Measurements from ENCODE around the gene AMFR. TPM values are rescaled to one million over a fixed set of nuclear protein-coding genes. Genes with fewer than 3 reads are reported as not detected.

AMFR gene
- total RNA-seq, 1 experiment from 2014 or later, result 31.7 TPM

DNA sequence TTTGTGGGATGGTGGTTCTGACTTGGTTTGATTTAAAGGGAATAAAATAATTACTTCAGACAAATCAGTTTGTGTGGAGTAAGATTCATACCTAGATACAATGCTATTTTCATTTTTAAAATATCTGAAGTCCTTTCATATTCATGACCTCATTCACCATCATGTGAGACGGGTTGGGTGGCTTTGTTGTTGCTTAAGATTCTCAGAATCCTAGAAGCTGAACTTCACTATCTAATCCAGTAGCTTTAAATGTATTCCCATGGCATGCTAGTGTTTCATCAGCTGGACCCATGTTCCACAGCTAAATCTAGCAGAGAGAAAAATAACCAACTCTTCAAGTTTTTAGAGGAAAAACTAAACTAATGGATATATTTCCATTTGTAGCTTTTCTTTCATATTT, 2.7 kb upstream of the AMFR start:
- H3K27me3 Mint-ChIP-seq (ENCODE audit: low read depth), result peaks cover 12% of the 10 kb centered on the region
- peaks cover 17% of the 10 kb centered on the region for H3K4me1 Mint-ChIP-seq
- no peak for TF ChIP-seq TP53 (CRISPR knock-in tag; IDR thresholded peaks at IDR 0.05)
- TF ChIP-seq OVOL2 (CRISPR knock-in tag; IDR thresholded peaks at IDR 0.05; ENCODE audit: borderline replicate concordance), result no peak
- TF ChIP-seq, protein P1, sequence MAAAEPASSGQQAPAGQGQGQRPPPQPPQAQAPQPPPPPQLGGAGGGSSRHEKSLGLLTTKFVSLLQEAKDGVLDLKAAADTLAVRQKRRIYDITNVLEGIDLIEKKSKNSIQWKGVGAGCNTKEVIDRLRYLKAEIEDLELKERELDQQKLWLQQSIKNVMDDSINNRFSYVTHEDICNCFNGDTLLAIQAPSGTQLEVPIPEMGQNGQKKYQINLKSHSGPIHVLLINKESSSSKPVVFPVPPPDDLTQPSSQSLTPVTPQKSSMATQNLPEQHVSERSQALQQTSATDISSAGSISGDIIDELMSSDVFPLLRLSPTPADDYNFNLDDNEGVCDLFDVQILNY (CRISPR knock-in tag; IDR thresholded peaks at IDR 0.05), result no peak
- TF ChIP-seq ATF3 (CRISPR knock-in tag; conservative IDR thresholded peaks at IDR 0.05), result no peak
- no peak for TF ChIP-seq ZNF121 (CRISPR knock-in tag; IDR thresholded peaks at IDR 0.05)
- no peak for TF ChIP-seq ERG (CRISPR knock-in tag; IDR thresholded peaks at IDR 0.05)
- no peak for TF ChIP-seq MXD4 (CRISPR knock-in tag; IDR thresholded peaks at IDR 0.05; ENCODE audit: borderline replicate concordance)
- no peak for TF ChIP-seq ZNF263 (CRISPR knock-in tag; IDR thresholded peaks at IDR 0.05; ENCODE audit: low read depth)
- no peak for TF ChIP-seq ZNF671 (CRISPR knock-in tag; IDR thresholded peaks at IDR 0.05)
- H3K36me3 Mint-ChIP-seq, result peaks cover 18% of the 10 kb centered on the region
- CTCF ChIA-PET, result interaction anchor here (1.3 kb wide), 1 partner anchor 72 kb away, joined by 3 read pairs; no protein-coding TSS in a partner anchor
- no peak overlapping the region for H3K27ac Mint-ChIP-seq
- ATAC-seq (no peak), DNase-seq (ENCODE audit: low spot score) (no peak)
- POLR2A ChIA-PET, result no interaction called here
- H3K4me3 Mint-ChIP-seq, result no peak overlapping the region
- H3K9me3 Mint-ChIP-seq, result no peaks in the 10 kb centered on the region

DNA sequence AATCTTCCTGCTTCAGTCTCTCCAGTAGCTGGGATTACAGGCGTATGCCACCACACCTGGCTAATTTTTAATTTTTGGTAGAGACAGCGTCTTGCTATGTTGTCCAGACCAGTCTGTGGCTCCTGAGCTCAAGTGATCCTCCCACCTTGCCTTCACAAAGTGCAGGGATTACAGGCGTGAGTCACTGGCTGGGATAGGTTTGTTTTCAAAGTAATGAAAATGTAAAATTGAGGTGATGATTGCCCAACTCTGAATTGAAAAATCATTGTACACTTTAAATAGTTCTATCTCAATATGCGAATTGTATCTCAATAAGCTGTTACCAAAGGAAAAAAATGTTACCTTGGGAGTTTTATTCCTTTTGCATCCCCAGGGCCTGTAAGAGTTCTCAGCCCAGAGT, 1.2 kb upstream of the AMFR start:
- no peak overlapping the region for H3K27ac Mint-ChIP-seq
- CTCF ChIA-PET, result no interaction called here

More for the DNA sequence above, 1.2 kb upstream of the AMFR start:
- no peak for TF ChIP-seq CREM (CRISPR knock-in tag; IDR thresholded peaks at IDR 0.05)
- no peak for TF ChIP-seq ZSCAN18 (CRISPR knock-in tag; IDR thresholded peaks at IDR 0.05)
- TF ChIP-seq, protein P2, sequence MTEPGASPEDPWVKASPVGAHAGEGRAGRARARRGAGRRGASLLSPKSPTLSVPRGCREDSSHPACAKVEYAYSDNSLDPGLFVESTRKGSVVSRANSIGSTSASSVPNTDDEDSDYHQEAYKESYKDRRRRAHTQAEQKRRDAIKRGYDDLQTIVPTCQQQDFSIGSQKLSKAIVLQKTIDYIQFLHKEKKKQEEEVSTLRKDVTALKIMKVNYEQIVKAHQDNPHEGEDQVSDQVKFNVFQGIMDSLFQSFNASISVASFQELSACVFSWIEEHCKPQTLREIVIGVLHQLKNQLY (CRISPR knock-in tag; IDR thresholded peaks at IDR 0.05), result no peak
- TF ChIP-seq, protein P3, sequence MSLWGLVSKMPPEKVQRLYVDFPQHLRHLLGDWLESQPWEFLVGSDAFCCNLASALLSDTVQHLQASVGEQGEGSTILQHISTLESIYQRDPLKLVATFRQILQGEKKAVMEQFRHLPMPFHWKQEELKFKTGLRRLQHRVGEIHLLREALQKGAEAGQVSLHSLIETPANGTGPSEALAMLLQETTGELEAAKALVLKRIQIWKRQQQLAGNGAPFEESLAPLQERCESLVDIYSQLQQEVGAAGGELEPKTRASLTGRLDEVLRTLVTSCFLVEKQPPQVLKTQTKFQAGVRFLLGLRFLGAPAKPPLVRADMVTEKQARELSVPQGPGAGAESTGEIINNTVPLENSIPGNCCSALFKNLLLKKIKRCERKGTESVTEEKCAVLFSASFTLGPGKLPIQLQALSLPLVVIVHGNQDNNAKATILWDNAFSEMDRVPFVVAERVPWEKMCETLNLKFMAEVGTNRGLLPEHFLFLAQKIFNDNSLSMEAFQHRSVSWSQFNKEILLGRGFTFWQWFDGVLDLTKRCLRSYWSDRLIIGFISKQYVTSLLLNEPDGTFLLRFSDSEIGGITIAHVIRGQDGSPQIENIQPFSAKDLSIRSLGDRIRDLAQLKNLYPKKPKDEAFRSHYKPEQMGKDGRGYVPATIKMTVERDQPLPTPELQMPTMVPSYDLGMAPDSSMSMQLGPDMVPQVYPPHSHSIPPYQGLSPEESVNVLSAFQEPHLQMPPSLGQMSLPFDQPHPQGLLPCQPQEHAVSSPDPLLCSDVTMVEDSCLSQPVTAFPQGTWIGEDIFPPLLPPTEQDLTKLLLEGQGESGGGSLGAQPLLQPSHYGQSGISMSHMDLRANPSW (CRISPR knock-in tag; conservative IDR thresholded peaks at IDR 0.05; ENCODE audit: low read depth), result no peak
- Mint-ChIP-seq H3K9me3 (no peaks in the 10 kb centered on the region), H3K36me3 (peaks cover 9% of the 10 kb centered on the region; the same call in 1 of the 2 replicates), H3K4me1 (peaks cover 32% of the 10 kb centered on the region), H3K4me3 (peak overlapping the region; percentile 62), H3K27me3 (ENCODE audit: low read depth) (peaks cover 14% of the 10 kb centered on the region)
- POLR2A ChIA-PET, result no interaction called here
- ATAC-seq (no peak), DNase-seq (ENCODE audit: low spot score) (no peak)

Data from WTC11 (cell line).